CD4-positive, alpha-beta T cell treated with Interferon gamma for 1 hour (primary cell): ENCODE measurements around the gene P2RY13.
A peak's percentile ranks its signal among the peaks of the same experiment; 100 is the strongest.

ENCODE experiments used
- DNase-seq: peaks from one replicate; pipeline ENCODE4 v3.0.0-alpha.2; 2020

Gene P2RY13

GRCh38 chr3:151289445-151289844 is 39.9 kb downstream of the P2RY13 start:
- no peak for DNase-seq

GRCh38 chr3:151285940-151286339 is 43.4 kb downstream of the P2RY13 start:
- DNase-seq, result no peak

- DNase-seq, result no peak
Measured at GRCh38 chr3:151283907-151284461, 45.4 kb downstream of the P2RY13 start.

- no peak for DNase-seq
Measured at GRCh38 chr3:151283387-151283786, 46.0 kb downstream of the P2RY13 start.

GRCh38 chr3:151282921-151283320 is 46.4 kb downstream of the P2RY13 start:
- DNase-seq, result no peak

GRCh38 chr3:151281671-151282324 is 47.6 kb downstream of the P2RY13 start:
- no peak for DNase-seq

GRCh38 chr3:151278230-151278629 is 51.1 kb downstream of the P2RY13 start, which contains the start of gene P2RY14:
Gene P2RY14 (minus strand): TSS chr3:151278542. CDS start chr3:151214316, 64,226 bp downstream.
- peak; percentile 11 for DNase-seq

- peak; percentile 71 for DNase-seq
Measured at GRCh38 chr3:151276687-151277042, 52.7 kb downstream of the P2RY13 start.
